ENCODE data around the gene NR2F1. TPM values are rescaled to one million over a fixed set of nuclear protein-coding genes. Genes with fewer than 3 reads are reported as not detected.
A peak's percentile ranks its signal among the peaks of the same experiment; 100 is the strongest.

Gene NR2F1
- total and polyA plus RNA-seq, 2 donors (not counting 1 experiment from before 2014, with no cell fraction given): not detected

DNA sequence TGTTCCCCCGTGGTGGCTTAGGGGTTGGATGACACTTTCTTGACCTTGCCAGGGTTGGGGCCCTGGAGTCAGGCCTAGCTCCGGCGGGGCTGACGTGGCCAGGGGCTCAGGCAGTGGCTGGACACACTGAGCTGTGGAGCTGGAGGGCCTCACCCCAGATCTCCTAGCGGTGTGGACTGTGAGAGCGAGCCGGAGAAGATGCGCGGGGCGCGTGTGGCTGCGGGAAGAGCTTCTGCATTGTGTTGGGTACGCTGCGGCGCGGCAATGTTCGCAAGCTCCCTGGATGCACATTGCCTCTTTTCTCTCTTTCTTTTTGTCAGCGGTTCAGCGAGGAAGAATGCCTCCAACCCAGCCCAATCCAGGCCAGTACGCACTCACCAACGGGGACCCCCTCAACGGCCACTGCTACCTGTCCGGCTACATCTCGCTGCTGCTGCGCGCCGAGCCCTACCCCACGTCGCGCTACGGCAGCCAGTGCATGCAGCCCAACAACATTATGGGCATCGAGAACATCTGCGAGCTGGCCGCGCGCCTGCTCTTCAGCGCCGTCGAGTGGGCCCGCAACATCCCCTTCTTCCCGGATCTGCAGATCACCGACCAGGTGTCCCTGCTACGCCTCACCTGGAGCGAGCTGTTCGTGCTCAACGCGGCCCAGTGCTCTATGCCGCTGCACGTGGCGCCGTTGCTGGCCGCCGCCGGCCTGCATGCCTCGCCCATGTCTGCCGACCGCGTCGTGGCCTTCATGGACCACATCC is 4.8 kb downstream of the NR2F1 start:
- TF ChIP-seq EZH2 (IDR thresholded peaks at IDR 0.05; ENCODE audit: borderline replicate concordance, insufficient read depth, low read depth, low read length, poor library complexity, severe bottlenecking): peak; percentile 93
- TF ChIP-seq, protein P1, sequence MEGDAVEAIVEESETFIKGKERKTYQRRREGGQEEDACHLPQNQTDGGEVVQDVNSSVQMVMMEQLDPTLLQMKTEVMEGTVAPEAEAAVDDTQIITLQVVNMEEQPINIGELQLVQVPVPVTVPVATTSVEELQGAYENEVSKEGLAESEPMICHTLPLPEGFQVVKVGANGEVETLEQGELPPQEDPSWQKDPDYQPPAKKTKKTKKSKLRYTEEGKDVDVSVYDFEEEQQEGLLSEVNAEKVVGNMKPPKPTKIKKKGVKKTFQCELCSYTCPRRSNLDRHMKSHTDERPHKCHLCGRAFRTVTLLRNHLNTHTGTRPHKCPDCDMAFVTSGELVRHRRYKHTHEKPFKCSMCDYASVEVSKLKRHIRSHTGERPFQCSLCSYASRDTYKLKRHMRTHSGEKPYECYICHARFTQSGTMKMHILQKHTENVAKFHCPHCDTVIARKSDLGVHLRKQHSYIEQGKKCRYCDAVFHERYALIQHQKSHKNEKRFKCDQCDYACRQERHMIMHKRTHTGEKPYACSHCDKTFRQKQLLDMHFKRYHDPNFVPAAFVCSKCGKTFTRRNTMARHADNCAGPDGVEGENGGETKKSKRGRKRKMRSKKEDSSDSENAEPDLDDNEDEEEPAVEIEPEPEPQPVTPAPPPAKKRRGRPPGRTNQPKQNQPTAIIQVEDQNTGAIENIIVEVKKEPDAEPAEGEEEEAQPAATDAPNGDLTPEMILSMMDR (IDR thresholded peaks at IDR 0.05): no peak
- Mint-ChIP-seq H3K9me3 (ENCODE audit: insufficient read depth) (peaks cover 4% of the 10 kb centered on the region), H3K27ac (peak overlapping the region; percentile 68), H3K4me1 (peaks cover 19% of the 10 kb centered on the region), H3K4me3 (peak overlapping the region; percentile 44), H3K27me3 (peaks cover 66% of the 10 kb centered on the region)
- CTCF ChIA-PET: interaction anchor here (0.6 to 2.0 kb wide), 4 partner anchors 16 to 313 kb away, joined by 3 to 6 read pairs (median 3); no protein-coding TSS in a partner anchor
- Histone ChIP-seq H3K27me3 (replicated peaks in 1 of 4; ENCODE audit: control extremely low read depth in 1 of 4, control insufficient read depth in 3 of 4, insufficient read depth in 4 of 4, low read length in 3 of 4) (peaks cover 0 to 80% (median 72%) of the 10 kb centered on the region in 4 experiments), H3K79me2 (ENCODE audit: control insufficient read depth, insufficient read depth, low read length) (no peaks in the 10 kb centered on the region), H3K27ac (ENCODE audit: low read length in 2 of 2) (no peak overlapping the region), H4K20me1 (ENCODE audit: control insufficient read depth, insufficient read depth, low read length, poor library complexity, severe bottlenecking) (no peaks in the 10 kb centered on the region), H3K4me2 (replicated peaks; ENCODE audit: low read depth, low read length, poor library complexity, severe bottlenecking) (peak overlapping the region; percentile 30), H3K36me3 (replicated peaks in 1 of 2; ENCODE audit: control extremely low read depth in 1 of 2, control insufficient read depth in 1 of 2, extremely low read depth in 1 of 2, insufficient read depth in 2 of 2, low read length in 1 of 2) (no peaks in the 10 kb centered on the region), H2AFZ (ENCODE audit: insufficient read depth, low read depth, low read length, poor library complexity, severe bottlenecking) (no peak overlapping the region), H3K9ac (ENCODE audit: low read length) (no peak overlapping the region), H3K4me3 (ENCODE audit: control extremely low read depth in 1 of 5, extremely low read depth in 1 of 5, insufficient read depth in 1 of 5, low read depth in 2 of 5, low read length in 4 of 5) (no peak overlapping the region), H3K4me1 (ENCODE audit: control insufficient read depth in 2 of 2, insufficient read depth in 2 of 2, low read length in 2 of 2) (peaks cover 25 to 35% of the 10 kb centered on the region in 2 donors), H3K9me3 (ENCODE audit: control extremely low read depth in 1 of 3, control insufficient read depth in 2 of 3, insufficient read depth in 1 of 3, low read length in 2 of 3) (peaks cover 0 to 27% (median 5%) of the 10 kb centered on the region in 3 donors)
- ATAC-seq (ENCODE audit: low read depth) (no peak), DNase-seq (peak; percentile 51)
- intact Hi-C loops (cut with micrococcal nuclease): loop anchor here (2.0 kb wide), 1 partner anchor 13 kb away; no protein-coding TSS in a partner anchor
- WGBS (ENCODE audit: insufficient coverage): 16% methylated on average over 59 of the region's 59 CpGs
- POLR2A ChIA-PET: no interaction called here
